GM18511 (cell line): ENCODE data around the gene NFKB2.
A peak's percentile ranks its signal among the peaks of the same experiment; 100 is the strongest.

Experiments
- ATAC-seq: cut with Tn5 transposase; IDR thresholded peaks from one replicate; pipeline ENCODE4 v1.9.1; 2021; ENCODE audit warnings: mild to moderate bottlenecking, moderate library complexity; ENCODE audit not compliant: unreplicated experiment

NFKB2 gene

DNA sequence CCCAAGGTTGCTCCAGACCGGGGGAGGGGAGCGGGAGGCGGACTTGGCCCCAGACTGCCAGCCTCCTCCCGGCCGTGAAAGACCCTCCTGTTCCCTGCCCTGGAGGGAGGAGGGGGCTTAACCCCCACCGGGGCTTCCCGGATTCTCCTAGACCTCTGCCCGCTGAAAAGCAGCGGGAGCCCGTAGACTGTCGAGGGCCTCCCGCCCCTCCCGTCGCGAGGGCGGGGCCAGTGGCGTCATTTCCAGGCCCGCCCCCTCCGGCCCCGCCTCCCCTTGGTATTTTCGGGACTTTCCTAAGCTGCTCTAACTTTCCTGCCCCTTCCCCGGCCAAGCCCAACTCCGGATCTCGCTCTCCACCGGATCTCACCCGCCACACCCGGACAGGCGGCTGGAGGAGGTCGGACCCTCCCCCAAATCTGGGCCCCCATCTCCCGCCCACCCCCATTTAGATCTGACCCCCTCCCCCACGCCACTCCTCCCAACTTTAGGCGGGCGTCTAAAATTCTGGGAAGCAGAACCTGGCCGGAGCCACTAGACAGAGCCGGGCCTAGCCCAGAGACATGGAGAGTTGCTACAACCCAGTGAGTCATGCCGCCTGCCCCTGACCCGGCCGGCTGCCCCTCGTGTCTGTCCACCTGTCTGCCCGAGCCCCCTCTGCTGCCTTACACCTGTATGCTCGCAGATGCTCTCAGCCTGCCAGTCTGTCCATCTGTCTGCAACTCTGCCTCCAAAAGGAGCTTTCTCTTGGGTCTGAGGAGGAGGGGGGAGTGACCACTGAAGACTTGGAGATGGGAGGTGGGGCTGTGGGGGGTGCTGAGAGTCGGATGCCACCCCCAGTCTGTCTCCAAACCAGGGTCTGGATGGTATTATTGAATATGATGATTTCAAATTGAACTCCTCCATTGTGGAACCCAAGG lies at the start of gene NFKB2:
NFKB2 (plus strand) TSS at position 306 of the 917 bp plus-strand sequence; CDS start at position 561, 255 bp downstream.
- peak; percentile 31 for ATAC-seq

DNA sequence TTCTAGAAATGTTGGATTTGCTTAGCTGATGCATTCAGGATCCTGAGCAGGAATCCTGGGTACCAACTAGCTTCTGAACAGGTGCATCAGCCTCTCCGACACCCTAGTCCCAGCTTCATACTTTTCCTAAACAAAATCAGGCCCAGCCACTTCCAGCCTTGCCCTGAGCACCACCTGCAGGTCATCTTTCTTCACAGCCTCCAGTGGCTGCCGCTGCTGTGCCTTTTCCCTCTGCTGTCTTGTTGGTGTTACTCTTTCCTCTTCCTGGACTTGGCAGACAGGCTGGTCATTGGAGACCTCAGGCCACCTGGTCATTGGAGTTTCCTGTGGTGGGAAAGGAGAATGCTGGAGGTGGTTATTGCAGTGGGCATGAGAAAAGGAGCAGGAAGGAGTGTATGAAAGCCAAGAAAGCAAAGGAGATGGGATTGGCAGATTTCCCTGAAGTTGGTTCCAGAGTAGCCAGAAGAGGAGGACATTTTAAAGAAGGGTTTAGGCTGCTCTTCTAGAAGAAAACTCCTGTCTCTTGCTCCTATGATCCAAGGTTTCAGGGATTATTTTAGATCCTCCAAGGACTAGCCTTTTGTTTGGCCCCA lies 48.2 kb upstream of the NFKB2 start:
- ATAC-seq: no peak

DNA sequence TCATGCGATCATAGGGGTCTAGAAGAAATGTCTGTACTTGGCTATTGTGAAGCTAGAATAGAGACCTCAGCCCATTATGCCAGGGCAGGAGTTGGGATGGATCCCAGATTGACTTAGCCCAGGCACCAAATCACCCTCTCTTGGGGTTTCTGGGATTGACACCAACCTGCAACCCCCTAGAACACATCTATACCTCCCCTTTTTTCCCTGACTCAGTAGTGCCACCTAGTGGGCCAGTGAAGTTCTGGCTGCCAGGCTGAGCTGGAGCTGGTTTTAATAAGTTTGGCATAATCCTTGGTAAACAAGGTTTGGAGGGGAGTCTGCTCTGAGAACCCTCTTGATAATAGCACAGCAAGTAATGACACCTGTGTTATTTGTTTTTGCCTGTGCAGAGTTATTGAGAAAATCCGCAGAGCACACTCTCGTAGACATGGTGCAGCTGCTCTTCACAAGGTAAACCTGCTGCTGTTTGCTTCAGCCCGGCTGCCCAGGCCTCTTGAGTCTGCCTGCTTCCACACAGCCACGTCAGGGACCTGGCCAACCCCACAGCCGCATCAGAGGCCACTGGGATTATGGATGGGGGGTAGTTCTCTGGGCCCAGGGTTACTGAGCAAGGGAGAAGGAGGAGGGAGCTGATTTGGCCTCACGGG lies 43.3 kb upstream of the NFKB2 start:
- ATAC-seq: no peak

DNA sequence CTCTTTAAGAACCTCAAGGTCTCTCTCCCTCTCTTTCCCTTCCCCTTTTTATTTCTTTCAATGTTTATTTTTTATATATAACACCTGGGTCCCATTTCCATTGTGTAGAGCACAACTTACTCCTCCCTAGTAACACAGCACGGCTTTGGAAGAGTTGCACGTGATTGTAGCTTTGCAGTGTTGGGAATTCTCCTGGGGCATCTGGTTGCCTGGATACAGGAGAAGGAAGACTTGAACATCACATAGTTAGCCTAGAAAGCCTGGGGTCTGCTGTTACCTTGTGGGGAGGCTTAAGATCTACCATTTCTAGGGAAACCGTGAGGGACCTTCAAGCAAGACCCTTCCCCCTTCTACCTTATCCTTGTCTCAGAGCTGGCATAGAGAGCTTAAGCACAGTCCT lies 41.1 kb upstream of the NFKB2 start:
- ATAC-seq: no peak

DNA sequence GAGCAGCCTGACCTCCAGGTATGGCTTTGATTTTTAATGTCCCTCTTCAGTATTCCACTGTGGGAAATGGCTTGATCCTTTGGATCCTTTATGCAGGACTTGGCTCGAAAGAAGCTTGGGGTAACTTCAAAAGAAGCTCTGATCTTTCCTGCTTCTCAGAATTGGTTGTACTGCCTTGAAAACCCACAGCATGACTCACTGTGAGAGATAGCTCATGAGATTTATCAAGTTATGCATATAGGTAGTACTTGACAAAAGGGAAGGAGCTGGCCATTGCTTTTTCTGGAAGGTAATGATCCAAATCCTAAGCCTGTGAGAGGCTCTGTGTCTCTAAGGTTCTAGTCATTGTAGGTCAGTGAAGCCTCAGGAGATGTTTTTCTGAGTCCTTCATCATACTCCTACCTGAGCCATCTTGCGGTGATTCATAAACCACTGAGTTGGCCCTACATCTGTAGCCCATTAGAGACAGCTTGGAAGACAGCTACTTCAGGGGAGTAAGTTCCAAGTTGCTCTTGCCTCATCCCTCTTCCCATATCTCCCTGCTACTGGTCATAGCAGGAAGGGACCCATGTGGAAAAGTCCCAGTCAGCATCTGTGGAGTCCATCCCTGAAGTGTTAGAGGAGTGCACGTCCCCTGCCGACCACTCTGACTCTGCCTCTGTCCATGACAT lies 36.7 kb upstream of the NFKB2 start:
- no peak for ATAC-seq

DNA sequence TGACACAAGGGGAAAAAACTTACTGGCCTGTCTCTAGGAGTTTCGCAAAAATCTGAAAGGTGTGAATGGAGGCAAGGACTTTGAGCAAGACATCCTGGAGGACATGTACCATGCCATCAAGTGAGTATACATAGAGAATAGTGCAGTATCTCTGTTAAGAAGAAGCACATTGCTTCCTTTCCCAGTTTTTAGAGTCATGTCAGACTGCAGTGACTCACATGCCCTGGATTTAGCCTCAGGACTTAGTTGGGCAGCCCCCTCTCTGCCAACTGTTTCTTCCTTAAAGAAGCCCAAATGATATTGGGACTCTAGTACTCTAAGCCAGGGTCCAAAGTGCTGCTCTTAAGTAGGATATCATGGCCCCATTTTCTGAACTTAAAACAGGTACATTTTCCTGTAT lies 28.1 kb upstream of the NFKB2 start:
- ATAC-seq: no peak

DNA sequence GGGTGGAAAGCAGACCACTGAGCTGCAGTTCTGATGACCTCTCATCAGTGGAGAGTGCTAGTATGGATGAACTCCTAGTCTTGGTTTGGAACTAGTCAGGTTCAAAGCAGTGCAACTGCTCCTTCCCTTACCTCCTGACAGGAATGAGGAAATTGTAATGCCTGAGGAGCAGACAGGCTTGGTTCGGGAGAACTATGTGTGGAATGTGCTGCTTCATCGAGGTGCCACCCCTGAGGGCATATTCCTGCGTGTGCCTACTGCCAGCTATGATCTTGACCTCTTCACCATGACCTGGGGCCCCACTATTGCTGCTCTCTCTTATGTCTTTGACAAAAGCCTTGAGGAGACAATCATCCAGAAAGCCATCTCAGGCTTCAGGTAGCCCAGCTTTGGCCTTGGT lies 27.4 kb upstream of the NFKB2 start:
- ATAC-seq: no peak

DNA sequence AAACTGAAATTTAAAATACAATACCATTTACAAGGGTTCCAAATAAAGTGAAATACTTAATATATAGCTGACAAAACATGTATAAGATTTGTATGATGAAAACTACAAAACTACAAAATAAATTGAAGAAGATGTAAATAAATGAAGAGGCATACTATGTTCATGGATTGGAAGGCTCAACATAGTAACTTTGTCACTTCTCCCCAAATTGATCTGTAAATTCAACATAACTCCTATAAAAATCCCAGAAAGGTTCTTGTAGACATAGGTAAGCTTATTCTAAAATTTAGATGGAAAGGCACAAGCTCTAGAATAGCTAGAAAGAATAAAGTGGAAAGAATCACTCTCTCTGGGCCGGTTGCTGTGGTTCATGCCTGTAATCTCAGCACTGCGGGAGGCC lies 24.2 kb upstream of the NFKB2 start:
- no peak for ATAC-seq

DNA sequence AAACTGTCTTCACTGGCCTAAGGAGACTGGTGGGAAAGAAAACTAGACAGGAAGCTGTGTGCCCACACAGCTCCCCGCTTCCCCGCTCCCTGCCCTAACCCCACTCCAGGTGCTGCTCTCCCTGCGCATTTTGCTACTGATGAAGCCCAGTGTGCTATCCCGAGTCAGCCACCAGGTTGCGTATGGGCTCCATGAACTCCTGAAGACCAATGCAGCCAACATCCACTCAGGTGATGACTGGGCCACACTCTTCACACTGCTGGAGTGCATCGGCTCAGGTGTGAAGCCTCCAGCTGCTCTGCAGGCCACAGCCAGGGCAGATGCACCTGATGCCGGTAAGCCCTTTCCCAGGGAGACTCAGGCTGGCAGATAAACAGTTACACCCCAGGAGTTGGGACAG lies 20.3 kb upstream of the NFKB2 start:
- ATAC-seq: no peak

DNA sequence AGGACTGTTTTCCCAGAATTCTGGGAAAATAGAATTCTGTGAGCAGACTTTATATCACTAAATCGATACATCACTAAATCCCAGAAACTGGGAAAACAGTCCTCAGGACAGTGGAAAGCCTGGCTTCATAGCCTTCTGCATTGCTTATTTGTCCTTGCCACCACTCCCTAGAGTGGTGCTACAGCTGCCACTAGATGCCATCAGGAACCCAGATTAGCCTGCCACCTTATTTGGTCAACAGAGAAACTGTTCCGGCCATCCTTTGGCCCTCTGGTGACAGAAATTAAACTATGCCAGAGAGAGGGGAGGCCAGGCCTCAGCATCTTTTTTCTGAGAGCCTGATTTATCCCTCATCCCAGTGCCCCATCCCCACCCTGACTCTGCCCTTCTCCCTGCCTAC lies 19.6 kb upstream of the NFKB2 start:
- ATAC-seq: no peak

DNA sequence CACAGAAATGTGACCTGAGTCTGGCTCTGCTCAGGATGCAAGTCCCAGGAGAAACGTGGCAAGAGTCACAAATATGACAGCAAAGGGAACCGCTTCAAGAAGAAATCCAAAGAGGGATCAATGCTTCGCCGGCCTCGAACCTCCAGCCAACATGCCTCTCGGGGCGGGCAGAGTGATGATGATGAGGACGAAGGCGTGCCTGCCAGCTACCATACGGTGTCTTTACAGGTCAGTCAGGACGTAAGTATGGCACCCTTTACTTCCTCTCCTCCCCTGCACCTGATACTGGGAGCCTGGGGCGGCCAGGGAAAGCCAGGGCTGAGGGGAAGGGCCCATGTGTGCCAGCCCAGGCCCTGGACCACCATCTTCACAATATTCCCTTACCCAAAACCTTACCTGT lies 18.6 kb upstream of the NFKB2 start:
- ATAC-seq: no peak

DNA sequence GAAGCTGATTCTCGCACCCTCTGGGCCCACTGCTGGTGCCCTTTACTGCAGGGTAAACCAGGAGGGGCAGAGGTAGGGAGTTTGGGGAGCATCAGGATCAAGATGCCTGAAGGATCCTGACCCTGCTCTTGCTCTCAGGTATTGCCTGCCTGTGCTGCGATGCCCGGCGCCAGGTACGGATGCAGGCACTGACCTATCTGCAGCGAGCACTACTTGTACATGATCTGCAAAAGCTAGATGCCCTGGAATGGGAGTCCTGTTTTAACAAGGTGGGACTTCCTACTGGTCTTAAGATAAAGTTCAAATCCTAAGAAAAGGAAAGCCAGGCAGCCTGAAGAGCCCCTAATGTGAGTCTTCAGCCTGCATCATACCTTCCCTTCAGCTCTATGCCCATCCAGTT lies 16.1 kb upstream of the NFKB2 start:
- no peak for ATAC-seq

DNA sequence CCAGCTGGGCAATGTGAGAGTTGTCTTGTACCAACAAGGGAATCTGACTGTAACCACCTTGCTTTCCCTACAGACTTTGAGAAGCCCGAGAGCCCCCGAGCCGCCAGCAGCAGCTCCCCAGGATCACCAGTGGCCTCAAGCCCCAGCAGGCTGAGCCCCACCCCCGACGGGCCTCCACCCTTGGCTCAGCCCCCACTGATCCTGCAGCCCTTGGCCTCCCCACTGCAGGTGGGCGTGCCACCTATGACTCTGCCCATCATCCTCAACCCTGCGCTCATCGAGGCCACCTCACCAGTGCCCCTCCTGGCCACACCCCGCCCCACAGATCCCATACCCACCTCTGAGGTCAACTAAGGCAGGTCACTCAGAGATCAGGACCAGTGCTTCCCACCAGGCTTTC lies 13.5 kb upstream of the NFKB2 start:
- no peak for ATAC-seq

DNA sequence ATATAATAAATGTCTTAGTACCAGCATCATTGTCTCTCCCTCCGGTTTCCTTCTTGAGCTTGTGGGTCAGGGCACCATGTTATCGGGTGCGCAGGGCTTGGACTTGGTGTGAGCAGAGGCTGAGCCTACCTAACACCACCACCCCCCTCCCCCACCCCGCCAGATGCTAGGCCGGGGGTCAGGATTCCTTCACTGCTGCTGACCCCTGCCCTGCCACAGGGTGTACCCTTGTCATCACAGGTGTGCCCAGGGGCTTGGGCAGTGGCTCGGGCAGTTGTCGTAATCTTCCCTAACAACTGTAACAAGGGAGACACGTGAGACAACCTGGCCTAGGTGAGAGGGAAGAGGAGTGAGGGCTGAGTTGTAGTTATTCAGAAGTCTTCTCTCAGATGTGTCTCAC lies 12.6 kb upstream of the NFKB2 start:
- no peak for ATAC-seq

DNA sequence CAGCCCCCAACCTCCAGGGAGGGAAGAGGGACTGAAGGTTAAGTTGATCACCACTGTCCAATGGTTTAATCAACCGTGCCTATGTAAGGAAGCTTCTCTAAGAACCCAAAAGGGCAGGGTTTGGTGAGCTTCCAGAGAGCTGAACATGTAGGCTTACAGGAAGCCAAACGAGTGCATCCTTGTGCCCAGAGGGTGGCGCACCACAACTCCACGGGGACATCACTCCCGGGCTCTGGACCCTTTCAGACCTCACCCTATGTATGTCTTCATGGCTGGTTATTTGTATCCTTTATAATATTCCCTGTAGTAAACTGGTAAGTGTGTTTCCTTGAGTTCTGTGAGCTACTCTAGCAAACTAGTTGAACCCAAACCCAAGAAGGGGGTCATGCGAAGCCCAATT lies 11.5 kb upstream of the NFKB2 start:
- no peak for ATAC-seq

DNA sequence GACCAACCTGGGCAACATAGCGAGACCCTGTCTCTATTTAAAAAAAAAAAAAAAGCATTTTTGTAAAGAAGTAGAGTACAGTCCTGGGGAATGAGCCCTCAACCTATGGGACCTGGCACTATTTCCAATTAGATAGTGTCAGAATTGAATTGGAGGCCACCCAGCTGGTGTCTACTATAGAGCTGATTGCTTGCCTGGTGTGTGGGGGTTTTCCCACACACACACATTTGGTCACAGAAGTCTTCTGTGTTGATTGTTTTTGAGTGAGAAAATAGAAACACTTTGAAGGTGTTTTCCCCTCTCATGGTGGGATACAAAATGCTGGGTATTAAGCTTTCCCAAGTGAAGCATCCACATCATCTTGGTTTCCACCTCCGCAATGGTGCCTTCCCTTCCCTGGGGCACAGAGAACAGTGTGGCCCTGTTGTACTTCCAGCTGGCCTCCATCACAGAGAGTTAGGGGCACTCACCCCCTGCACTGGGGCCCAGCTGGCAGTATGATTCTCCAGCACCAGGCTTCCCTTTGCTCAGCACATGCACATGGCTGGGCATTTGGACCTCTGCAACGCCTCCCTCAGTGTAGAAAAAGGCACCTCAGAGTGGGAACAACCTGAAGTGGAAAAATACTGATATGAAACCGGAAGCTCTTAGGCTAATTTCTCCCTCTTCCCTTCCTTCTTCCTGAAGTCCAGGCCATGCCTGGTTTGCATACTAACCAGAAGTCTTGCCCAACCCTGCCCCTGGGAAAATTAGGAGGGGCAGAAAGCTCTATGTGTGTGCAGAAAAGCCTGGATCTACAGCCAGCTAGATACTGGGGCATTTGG lies 10.7 kb upstream of the NFKB2 start:
- no peak for ATAC-seq

DNA sequence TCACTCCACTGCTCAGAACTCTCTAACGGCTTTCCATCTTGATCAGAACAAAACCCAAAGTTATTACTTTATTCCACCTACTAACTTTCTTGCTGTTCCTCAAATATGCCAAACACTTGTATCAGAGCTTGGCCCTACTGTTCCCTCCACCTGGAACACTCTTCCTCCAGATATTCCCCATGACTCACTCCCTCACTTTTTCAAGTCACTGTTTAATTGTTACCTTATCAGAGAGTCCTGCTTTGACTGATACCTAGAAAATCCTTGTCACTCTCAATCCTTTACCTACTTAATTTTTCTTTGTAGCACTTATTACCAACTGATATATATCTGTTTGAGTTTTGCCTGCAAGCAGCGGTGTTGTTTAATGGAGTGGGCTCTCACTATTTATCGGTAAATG lies 5.6 kb upstream of the NFKB2 start:
- no peak for ATAC-seq

DNA sequence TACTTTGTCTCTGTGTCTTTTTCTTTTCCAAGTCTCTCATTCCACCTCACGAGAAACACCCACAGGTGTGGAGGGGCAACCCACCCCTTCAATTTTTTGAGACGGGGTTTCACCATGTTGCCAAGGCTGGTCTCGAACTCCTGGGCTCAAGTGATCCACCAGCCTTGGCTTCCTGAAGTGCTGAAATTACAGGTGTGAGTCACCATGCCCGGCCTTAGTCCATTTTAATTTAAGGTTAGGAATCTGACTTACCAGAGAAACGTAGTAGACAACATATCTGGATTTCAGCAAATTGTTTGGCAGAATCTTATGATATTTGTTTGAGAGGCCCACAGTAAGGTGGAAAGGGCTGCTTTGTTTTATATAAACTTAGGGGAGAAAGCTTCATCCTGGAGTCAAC lies 3.2 kb upstream of the NFKB2 start:
- no peak for ATAC-seq

DNA sequence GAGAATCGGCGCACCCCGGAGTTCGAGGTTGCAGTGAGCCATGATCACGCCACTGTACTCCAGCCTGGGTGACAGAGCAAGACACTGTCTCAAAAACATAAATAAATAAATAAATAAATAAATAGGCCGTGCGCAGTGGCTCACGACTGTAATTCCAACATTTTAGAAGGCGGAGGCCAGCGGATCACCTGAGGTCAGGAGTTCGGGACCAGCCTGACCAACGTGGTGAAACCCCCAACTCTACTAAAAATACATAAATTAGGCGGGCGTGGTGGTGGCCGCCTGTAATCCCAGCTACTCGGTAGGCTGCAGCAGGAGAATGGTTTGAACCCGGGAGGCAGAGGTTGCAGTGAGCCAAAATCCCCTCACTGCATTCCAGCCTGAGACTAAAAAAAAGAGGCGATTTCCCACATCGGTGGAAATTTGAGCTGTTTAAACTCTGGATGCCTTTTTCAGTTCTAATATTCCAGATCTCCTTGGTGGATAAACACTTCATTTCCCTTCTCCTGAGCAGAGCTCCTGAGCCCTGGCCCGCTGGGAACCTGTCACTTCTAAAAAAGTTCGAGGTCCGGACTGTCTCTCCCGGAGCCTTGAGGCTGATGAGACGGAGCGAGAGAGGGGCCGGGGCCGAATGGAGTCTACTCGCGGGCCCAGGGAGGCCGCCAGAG lies 2.0 kb upstream of the NFKB2 start:
- ATAC-seq: no peak
